Measurements from ENCODE around the gene MYMK.

GRCh38 chr9:133560311-133560710, 35.6 kb upstream of the MYMK start:
- TF ChIP-seq CTCF (IDR thresholded peaks at IDR 0.05; ENCODE audit: poor library complexity), result no peak
- TF ChIP-seq EZH2 (IDR thresholded peaks at IDR 0.05; ENCODE audit: borderline replicate concordance), result no peak

All from hepatocyte (in vitro differentiated cells).